ENCODE data around the gene ITGB2.

The ITGB2 gene

DNA sequence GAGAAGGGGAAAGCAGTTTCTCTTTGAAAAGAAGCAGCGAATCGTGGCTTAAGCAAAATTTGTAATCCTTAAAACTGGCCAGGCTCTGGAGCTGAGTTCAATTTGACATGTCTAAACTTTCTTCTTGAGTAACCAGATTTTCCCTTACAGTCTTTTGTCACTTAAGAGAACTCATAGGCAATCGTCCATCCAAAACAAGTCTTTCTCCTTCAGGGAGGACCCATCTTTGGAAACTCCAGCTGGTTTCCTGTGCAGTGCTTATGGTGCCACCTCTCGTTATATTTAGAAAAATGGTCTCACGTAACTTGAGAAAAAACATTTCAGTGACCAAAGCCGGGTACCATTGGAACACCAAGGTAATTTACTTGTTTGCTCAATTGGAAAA, 45.4 kb downstream of the ITGB2 start:
- TF ChIP-seq, protein P1, sequence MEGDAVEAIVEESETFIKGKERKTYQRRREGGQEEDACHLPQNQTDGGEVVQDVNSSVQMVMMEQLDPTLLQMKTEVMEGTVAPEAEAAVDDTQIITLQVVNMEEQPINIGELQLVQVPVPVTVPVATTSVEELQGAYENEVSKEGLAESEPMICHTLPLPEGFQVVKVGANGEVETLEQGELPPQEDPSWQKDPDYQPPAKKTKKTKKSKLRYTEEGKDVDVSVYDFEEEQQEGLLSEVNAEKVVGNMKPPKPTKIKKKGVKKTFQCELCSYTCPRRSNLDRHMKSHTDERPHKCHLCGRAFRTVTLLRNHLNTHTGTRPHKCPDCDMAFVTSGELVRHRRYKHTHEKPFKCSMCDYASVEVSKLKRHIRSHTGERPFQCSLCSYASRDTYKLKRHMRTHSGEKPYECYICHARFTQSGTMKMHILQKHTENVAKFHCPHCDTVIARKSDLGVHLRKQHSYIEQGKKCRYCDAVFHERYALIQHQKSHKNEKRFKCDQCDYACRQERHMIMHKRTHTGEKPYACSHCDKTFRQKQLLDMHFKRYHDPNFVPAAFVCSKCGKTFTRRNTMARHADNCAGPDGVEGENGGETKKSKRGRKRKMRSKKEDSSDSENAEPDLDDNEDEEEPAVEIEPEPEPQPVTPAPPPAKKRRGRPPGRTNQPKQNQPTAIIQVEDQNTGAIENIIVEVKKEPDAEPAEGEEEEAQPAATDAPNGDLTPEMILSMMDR (IDR thresholded peaks at IDR 0.05; ENCODE audit: insufficient read depth, low read depth, low read length, missing control alignments), result no peak
- peak; percentile 59 for DNase-seq (ENCODE audit: low read depth)
- peak overlapping the region; percentile 70 for H3K4me3 ChIP-seq (ENCODE audit: low read depth, low read length)

DNA sequence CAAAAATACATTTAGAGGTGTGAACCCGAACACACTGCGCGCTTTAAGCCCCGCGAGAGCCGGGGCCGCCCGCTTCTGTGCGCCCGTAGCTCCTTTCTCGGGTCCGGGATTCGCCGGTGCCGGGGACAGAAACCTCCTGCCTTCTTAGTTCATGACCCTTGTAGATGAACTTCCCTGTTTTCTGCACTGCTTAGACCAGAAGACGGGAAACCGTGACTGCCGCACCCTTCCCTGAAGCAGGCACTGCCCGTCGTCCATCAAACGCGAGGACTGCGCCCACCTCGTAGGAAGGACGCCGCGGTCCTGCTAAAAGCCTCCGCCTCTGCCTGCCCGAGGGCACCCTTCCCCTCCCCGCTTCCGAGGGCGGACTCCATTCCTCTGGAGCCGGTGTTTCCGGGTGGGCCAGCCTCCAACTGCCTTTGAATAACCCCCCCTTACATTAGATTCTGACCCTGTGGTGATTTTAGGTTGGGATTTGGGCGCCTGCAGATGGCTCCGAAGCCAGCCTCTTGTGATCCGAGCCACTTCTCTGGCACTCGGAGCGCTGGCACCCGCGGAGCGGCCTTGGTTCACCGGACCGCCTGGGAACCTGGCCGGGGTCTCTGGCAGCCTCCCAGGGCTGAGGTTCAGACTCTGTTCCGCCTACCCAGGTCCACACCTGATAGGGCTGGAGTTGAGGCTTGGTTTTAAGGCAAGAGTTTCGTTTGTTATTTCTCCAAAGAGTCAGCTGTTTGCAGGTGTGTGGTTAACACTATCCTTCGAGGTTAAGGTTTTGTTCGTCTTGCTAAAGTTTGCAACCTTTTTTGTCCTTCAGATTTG, 46.0 kb downstream of the ITGB2 start:
- peak; percentile 57 for DNase-seq (ENCODE audit: low read depth)
- TF ChIP-seq, protein P1 (IDR thresholded peaks at IDR 0.05; ENCODE audit: insufficient read depth, low read depth, low read length, missing control alignments), result no peak
- H3K4me3 ChIP-seq (ENCODE audit: low read depth, low read length), result peak overlapping the region; percentile 70

DNA sequence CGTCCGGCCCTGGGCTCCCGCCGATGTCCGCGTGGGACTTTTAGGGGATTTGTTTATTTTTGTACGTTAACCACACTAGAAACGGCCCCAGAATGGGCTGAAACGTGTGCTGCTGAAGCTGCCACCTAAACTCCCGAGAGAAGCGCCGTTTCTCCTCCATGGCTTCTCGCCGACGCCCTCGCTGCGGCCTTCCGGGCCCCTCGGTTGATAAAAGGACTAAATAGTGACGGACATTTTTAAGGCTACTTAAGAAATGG, 46.5 kb downstream of the ITGB2 start:
- DNase-seq (ENCODE audit: low read depth), result no peak
- H3K4me3 ChIP-seq (ENCODE audit: low read depth, low read length), result peak overlapping the region; percentile 70
- TF ChIP-seq, protein P1 (IDR thresholded peaks at IDR 0.05; ENCODE audit: insufficient read depth, low read depth, low read length, missing control alignments), result no peak

- TF ChIP-seq, protein P1 (IDR thresholded peaks at IDR 0.05; ENCODE audit: insufficient read depth, low read depth, low read length, missing control alignments), result no peak
- H3K4me3 ChIP-seq (ENCODE audit: low read depth, low read length), result peak within 1 kb of the TSS; percentile 80
- peak; percentile 99 for DNase-seq (ENCODE audit: low read depth)
Observed at GRCh38 chr21:44873356-44874239, 47.1 kb downstream of the ITGB2 start, which contains the start of gene PTTG1IP. TSS of gene PTTG1IP (minus strand) at chr21:44873690. CDS start at chr21:44873616, 74 bp downstream.

- TF ChIP-seq, protein P1 (IDR thresholded peaks at IDR 0.05; ENCODE audit: insufficient read depth, low read depth, low read length, missing control alignments), result no peak
- peak overlapping the region; percentile 80 for H3K4me3 ChIP-seq (ENCODE audit: low read depth, low read length)
- peak; percentile 32 for DNase-seq (ENCODE audit: low read depth)
Observed at GRCh38 chr21:44872649-44873355, 47.9 kb downstream of the ITGB2 start.

GRCh38 chr21:44872323-44872648, 48.4 kb downstream of the ITGB2 start:
- DNase-seq (ENCODE audit: low read depth), result peak; percentile 36
- TF ChIP-seq, protein P1 (IDR thresholded peaks at IDR 0.05; ENCODE audit: insufficient read depth, low read depth, low read length, missing control alignments), result no peak
- H3K4me3 ChIP-seq (ENCODE audit: low read depth, low read length), result peak overlapping the region; percentile 80
